Midbrain (tissue), 1 donor: ENCODE results near the gene BAMBI.

ENCODE experiments used
- DNase-seq: peaks from one replicate; lab custom pipeline; 2025; lab: John Stamatoyannopoulos, UW

BAMBI gene

DNA sequence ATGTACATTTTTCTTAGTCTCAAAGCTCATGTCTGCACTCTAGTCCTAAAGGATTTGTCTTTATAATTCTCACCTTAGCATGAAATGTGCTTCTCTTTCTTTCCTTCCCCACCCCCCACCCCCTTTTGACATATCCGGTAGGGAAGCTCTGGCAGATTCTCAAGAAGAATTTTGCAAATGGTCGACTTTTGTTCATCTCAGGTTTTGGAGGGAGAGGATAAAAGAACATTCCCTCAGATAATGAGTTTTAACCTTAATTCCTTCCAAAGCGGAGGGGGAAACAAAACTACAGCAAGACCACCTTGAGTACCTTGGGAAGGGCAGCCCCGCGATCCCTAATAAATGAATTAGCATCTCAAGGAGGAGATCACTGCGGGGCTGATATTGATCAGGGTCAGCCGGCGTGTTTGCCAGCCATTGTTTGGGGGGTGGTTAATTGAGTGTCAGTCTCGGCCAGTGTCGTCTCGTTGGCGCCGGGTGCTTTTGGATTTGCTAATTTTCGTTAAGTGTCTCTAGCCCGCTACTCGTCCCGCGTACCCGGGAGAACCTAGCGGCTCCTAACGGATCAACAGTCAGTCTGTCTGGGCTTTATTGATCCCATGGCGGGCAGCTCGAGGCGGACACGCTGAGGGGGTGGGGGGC, 874 bp upstream of the BAMBI start:
- no peak for DNase-seq

DNA sequence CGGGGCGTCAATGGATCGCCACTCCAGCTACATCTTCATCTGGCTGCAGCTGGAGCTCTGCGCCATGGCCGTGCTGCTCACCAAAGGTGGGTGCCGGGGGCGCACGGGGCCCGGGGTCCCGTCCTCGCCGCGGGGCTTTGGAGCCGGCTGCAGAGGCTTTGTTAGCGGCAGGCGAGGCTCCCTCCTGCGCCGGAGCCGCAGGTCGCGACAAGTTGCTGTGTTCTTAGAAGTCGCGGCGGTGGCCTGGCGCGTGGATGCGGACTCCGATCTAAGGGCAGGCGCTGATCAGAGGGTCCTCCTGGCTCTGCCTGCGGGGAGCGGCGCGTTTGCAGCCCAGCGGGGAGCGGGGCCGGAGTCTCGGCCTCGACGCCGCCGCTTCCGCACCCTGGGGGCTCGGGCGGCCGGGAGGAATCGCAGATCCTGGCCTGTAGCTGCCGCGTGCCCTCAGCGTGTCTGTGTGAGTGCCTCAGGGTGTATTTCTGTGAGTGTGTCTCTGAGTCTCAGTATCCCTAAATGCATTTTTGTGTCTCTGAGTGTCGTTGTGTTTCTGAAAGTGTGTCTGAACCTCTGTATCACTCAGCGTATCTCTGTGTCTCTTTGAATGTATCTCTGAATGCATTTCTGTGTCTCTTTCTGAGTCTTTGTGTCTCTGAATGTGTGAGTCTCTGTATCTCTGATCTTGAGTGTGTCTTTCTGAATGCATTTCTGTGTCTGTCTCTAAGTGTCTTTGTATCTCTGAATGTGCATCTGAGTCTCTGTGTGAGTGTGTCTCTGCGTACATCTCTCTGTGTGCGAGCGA, 766 bp downstream of the BAMBI start:
- peak; percentile 62 for DNase-seq

- peak; percentile 34 for DNase-seq
Observed at GRCh38 chr10:28678687-28679457, 1.6 kb downstream of the BAMBI start.

- no peak for DNase-seq
Observed at GRCh38 chr10:28679581-28680357, 2.4 kb downstream of the BAMBI start.

DNA sequence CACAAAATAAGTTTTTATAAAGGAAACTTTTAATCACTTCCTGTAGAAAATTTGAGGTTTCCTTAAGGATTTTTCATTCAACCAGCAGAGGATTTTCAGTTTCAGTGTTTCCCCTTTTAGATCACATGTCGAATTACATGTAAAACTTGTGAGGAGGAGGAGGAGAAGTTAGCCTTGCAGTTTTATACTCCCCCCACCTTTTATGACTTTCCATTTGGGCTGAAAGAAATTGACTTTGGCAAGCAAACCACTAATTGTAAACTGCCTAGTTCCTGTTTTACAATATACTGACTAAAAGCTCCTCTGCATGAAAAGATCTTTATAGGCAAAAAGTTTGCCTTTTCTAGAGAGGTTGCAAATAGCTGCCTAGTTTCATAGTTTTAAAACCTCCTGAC, 3.0 kb downstream of the BAMBI start:
- no peak for DNase-seq

DNA sequence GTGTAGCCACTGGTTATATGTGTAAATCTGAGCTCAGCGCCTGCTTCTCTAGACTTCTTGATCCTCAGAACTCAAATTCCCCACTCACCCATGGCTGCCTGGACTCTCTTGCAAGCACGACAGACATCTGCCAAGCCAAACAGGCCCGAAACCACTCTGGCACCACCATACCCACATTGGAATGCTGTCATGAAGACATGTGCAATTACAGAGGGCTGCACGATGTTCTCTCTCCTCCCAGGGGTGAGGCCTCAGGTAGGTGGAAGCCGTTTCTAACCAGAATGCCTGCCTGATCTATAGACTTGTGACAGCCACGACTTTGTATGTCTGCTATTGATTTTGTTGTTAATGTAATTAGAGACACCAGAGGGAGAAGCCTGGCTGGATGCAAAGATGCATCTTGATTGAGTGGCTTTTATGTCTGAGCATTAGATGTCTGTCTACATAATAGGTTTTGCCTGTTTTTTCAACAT, 4.0 kb downstream of the BAMBI start:
- no peak for DNase-seq

GRCh38 chr10:28681928-28682750, 4.8 kb downstream of the BAMBI start:
- DNase-seq = no peak

- no peak for DNase-seq
Observed at GRCh38 chr10:28684157-28684985, 7.0 kb downstream of the BAMBI start.

DNA sequence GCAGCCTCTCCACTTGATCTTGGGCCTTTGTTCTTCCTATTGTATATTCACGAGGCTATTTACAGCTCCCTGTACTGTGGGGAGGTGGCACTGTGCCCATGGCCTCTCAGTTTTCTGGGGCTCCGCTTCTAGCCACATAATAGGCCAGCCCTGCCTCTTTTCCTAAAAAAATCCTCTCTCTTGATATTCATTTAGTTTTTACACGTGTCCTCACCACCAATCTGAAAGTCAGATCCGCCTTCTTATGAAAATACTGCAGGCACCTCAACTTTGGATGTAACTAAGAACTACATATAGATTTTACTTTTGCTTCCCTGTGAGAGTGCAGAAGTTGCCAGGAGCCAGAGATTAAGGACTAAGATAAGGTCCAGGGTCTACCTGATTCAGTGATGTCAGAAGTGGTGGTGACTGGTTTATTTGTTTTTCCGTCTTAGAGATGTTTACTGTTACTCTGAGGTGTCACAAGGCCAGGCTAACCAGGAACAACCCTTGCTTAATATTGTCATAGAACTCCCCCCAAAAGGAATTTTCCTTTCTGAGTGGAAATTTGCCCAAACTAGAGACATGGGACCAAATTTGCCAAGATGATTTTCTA, 7.8 kb downstream of the BAMBI start:
- no peak for DNase-seq

DNA sequence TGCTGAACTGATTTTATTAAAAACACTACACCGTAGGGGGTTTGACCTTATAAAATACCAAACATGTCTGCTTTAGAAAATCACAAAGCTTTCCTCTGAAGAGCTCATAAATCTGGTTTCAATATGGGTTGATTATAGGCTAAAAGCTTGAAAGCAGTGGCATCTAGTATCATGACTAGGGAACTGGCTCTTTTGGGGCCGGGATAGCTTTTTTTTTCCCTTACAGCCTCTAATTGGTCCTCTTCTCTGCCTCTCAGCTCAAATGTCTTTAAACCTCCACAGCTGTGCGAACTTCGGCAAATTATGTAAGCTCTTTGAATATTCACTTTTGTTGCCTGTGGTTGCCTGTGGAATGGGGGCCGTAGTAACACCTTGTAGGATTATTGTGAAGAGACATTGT, 8.4 kb downstream of the BAMBI start:
- no peak for DNase-seq

GRCh38 chr10:28686835-28687682, 9.7 kb downstream of the BAMBI start:
- no peak for DNase-seq

- no peak for DNase-seq
Observed at GRCh38 chr10:28687683-28688001, 10.3 kb downstream of the BAMBI start.

DNA sequence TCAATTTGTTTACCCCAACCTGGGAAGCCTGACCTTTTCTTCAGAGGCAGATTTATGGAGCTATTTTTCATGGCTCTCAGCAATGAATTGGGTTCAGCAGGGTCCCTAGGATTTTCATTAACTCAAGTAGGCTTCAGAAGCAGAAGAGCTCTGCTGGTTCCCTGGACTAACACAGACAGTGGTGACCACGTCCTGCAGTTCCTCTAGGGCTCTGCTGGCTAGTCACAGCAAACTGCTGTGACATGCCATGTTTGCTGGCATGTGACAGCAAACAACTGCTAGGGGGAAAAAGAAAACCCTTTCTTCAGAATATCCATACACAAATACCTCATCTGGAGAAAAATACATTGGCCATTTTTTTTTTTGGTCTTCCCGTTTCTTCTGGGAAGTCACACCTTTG, 13.2 kb downstream of the BAMBI start:
- DNase-seq = no peak

GRCh38 chr10:28691187-28691694, 13.9 kb downstream of the BAMBI start:
- no peak for DNase-seq

GRCh38 chr10:28692050-28692449, 14.7 kb downstream of the BAMBI start:
- no peak for DNase-seq

DNA sequence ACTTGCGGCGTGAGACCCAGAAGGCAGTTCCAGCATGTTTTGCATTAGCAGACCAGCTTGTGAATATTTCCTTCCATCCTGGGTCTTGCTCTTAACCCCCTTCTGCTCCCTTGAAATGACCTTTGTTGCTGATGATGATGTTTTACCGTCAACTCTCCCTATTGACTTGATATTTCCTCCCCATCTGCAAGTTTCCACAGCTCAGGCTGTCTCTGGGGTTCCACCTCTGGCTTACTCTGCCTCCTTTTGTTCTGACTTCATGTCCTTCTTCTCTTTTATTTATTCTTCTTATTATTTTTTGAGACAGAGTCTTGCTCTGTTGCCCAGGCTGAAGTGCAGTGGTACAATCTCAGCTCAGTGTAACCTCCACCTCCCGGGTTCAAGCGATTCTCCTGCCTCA, 17.2 kb downstream of the BAMBI start:
- no peak for DNase-seq

GRCh38 chr10:28698075-28698474, 20.8 kb downstream of the BAMBI start:
- DNase-seq = no peak

GRCh38 chr10:28704464-28705161, 27.3 kb downstream of the BAMBI start:
- DNase-seq = no peak
